HepG2 (cell line): Measurements from ENCODE around the gene STXBP5L. TPM values are rescaled to one million over a fixed set of nuclear protein-coding genes. Genes with fewer than 3 reads are reported as not detected.

Source experiments
- KLF13 ChIP-seq: sonication (generic); formaldehyde crosslinking; IDR thresholded peaks from 2 replicates; pipeline ENCODE4 v1.4.0; 2020; ENCODE audit warnings: mild to moderate bottlenecking, missing genetic modification reagents
- KLF6 ChIP-seq: IDR thresholded peaks from 2 replicates; pipeline ENCODE4 v1.8.0; 2016; ENCODE audit warnings: missing biosample characterization, missing genetic modification reagents
- NFYC ChIP-seq: IDR thresholded peaks from 2 replicates; pipeline ENCODE4 v1.6.1; 2016; ENCODE audit warnings: missing genetic modification reagents, missing compliant biosample characterization
- PATZ1 ChIP-seq: sonication (generic); formaldehyde crosslinking; IDR thresholded peaks from 2 replicates; pipeline ENCODE4 v1.4.0; 2020; ENCODE audit warnings: missing genetic modification reagents
- PAX8 ChIP-seq: sonication (generic); formaldehyde crosslinking; IDR thresholded peaks from 2 replicates; pipeline ENCODE4 v1.8.0; 2022; ENCODE audit warnings: mild to moderate bottlenecking, missing genetic modification reagents, borderline replicate concordance
- PHF8 ChIP-seq: sonication (generic); formaldehyde crosslinking; IDR thresholded peaks from 2 replicates; pipeline ENCODE4 v1.5.0; 2020; ENCODE audit warnings: missing genetic modification reagents
- PITX1 ChIP-seq: sonication (generic); formaldehyde crosslinking; IDR thresholded peaks from 2 replicates; pipeline ENCODE4 v1.5.1; 2020; ENCODE audit warnings: mild to moderate bottlenecking, missing genetic modification reagents
- SRSF4 ChIP-seq: fragments of 200-400 bp; formaldehyde crosslinking; IDR thresholded peaks from one replicate; pipeline ENCODE4 v1.6.1; 2018; ENCODE audit warnings: mild to moderate bottlenecking, low read depth, low read length, moderate library complexity; ENCODE audit not compliant: poor library complexity, severe bottlenecking
- SRSF9 ChIP-seq: fragments of 200-400 bp; formaldehyde crosslinking; IDR thresholded peaks from 2 replicates; pipeline ENCODE4 v1.6.1; 2018; ENCODE audit warnings: borderline replicate concordance, mild to moderate bottlenecking, low read depth, low read length; ENCODE audit not compliant: insufficient read depth, poor library complexity, severe bottlenecking
- TFE3 ChIP-seq: IDR thresholded peaks from 2 replicates; pipeline ENCODE4 v1.6.1; 2016
- THAP9 ChIP-seq: sonication (generic); formaldehyde crosslinking; IDR thresholded peaks from 2 replicates; pipeline ENCODE4; 2020; ENCODE audit warnings: missing genetic modification reagents, mild to moderate bottlenecking, borderline replicate concordance
- ZBTB8A ChIP-seq: sonication (generic); formaldehyde crosslinking; IDR thresholded peaks from 2 replicates; pipeline ENCODE4 v1.4.0; 2020; ENCODE audit warnings: mild to moderate bottlenecking, low read depth, missing genetic modification reagents, borderline replicate concordance
- ZMAT5 ChIP-seq: sonication (generic); formaldehyde crosslinking; IDR thresholded peaks from 2 replicates; pipeline ENCODE4 v1.5.0; 2020; ENCODE audit warnings: mild to moderate bottlenecking, low read depth, missing genetic modification reagents, borderline replicate concordance
- ZNF205 ChIP-seq: IDR thresholded peaks from 2 replicates; pipeline ENCODE4 v1.6.1; 2018; ENCODE audit warnings: missing biosample characterization, missing genetic modification reagents
- ZNF704 ChIP-seq: sonication (generic); formaldehyde crosslinking; IDR thresholded peaks from 2 replicates; pipeline ENCODE4 v1.8.1; 2023; ENCODE audit warnings: mild to moderate bottlenecking, inconsistent platforms, moderate library complexity, missing genetic modification reagents, borderline replicate concordance
- ZNF746 ChIP-seq: sonication (generic); formaldehyde crosslinking; IDR thresholded peaks from 2 replicates; pipeline ENCODE4 v1.8.0; 2022; ENCODE audit warnings: mild to moderate bottlenecking, missing genetic modification reagents
- ZSCAN20 ChIP-seq: sonication (generic); formaldehyde crosslinking; IDR thresholded peaks from 2 replicates; pipeline ENCODE4 v1.4.0; 2020; ENCODE audit warnings: missing genetic modification reagents, mild to moderate bottlenecking, borderline replicate concordance
- ZSCAN5A ChIP-seq: sonication (generic); formaldehyde crosslinking; IDR thresholded peaks from 2 replicates; pipeline ENCODE4 v1.8.0; 2022; ENCODE audit warnings: mild to moderate bottlenecking, missing genetic modification reagents, borderline replicate concordance
- polyA plus RNA-seq, 8 experiments: library from polyadenylated mRNA; depleted of rRNA in 3 of 8; stranded (reverse) in 7 of 8; unstranded in 1 of 8; fragments of >200 nt; fragmentation: Illumina TruSeq in 4 of 8; extraction: Trizol in 4 of 8; gene quantifications; 2 replicates each; pipeline versions ENCODE4 v1.2.1 to v1.2.3, GENCODE V29; 2011 to 2016; ENCODE audit warnings: low read depth in 4 of 8, missing spikeins in 1 of 8, mixed read lengths in 1 of 8; ENCODE audit not compliant: insufficient read depth in 1 of 8
- total RNA-seq, 5 experiments: library from RNA; depleted of rRNA; stranded (reverse); fragments of >200 nt; fragmentation: Illumina TruSeq; extraction: Trizol; gene quantifications; 2 replicates each; pipeline ENCODE4 v1.2.3, GENCODE V29; 2016; ENCODE audit warnings: low read depth in 1 of 5

The STXBP5L gene
- total and polyA plus RNA-seq, 2 of the 13 experiments (the other 11 are each of a cell fraction or from before 2014, with no cell fraction given) = not detected

GRCh38 chr3:120908030-120908794 lies at the start of gene STXBP5L (continued):
- TF ChIP-seq PITX1 (CRISPR knock-in tag) = no peak
- TF ChIP-seq PHF8 (CRISPR knock-in tag) = no peak
- 0 out of 2 replicates have a peak, but pooled peaks have one; percentile 11 for TF ChIP-seq PATZ1
- TF ChIP-seq SRSF4 = no peak
- no peak for TF ChIP-seq TFE3 (CRISPR knock-in tag)
- no peak for TF ChIP-seq ZMAT5
- TF ChIP-seq SRSF9 = no peak
- TF ChIP-seq ZSCAN20 (CRISPR knock-in tag) = no peak
- no peak for TF ChIP-seq ZNF205
- peak; percentile 36; the same call in 1 of the 2 replicates for TF ChIP-seq ZSCAN5A (CRISPR knock-in tag)
- TF ChIP-seq ZNF746 = no peak
- TF ChIP-seq KLF13 (CRISPR knock-in tag) = no peak
- no peak for TF ChIP-seq ZBTB8A (CRISPR knock-in tag)
- TF ChIP-seq THAP9 (CRISPR knock-in tag) = no peak
- TF ChIP-seq ZNF704 (CRISPR knock-in tag) = 0 out of 2 replicates have a peak, but pooled peaks have one; percentile 61
- 0 out of 2 replicates have a peak, but pooled peaks have one; percentile 26 for TF ChIP-seq KLF6
- TF ChIP-seq PAX8 (CRISPR knock-in tag) = no peak
- TF ChIP-seq NFYC (CRISPR knock-in tag) = no peak
